ENCODE data around the gene RPRML.
"Not testable (repeated sequence)": the region's sequence is repeated elsewhere in the genome, so short reads cannot be mapped to it uniquely, and the experiment has no call there.

Gene RPRML

DNA sequence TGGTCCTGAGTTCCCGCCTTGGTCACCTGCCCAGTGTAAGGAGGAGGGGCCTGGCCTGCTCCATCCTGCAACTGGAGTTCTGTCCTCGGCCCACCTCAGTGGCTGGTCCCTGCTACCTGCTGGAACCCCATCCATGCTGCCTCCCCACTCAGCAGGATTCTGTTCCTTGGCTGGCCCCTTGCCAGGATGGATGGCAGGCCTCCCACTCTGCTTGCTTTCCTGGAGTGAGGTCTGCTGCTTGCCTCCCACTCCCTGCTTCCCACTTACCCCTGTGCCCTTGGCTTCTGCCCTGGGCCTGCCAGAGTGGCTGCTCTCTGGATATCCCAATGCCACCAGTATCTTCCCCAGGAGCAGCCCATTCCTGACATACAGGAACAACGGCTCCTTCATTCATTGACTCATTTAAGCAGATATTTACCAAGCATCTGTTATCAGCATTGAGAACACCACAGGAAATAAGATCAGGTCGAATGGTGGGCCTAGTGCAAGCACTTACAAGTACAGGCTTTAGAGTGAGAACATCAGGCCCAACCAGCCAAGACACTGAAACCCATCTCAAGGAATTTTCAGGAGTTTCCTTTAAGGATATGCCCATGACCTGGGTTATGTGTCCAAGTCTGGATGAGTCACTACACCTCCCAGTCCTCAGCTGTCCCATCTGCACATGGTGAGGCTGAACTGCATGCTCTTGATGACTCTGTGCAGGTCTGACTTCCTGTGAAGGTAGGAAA lies 17.0 kb upstream of the RPRML start:
- DNase-seq (ENCODE audit: low read depth) = no peak
- TF ChIP-seq, protein P1, sequence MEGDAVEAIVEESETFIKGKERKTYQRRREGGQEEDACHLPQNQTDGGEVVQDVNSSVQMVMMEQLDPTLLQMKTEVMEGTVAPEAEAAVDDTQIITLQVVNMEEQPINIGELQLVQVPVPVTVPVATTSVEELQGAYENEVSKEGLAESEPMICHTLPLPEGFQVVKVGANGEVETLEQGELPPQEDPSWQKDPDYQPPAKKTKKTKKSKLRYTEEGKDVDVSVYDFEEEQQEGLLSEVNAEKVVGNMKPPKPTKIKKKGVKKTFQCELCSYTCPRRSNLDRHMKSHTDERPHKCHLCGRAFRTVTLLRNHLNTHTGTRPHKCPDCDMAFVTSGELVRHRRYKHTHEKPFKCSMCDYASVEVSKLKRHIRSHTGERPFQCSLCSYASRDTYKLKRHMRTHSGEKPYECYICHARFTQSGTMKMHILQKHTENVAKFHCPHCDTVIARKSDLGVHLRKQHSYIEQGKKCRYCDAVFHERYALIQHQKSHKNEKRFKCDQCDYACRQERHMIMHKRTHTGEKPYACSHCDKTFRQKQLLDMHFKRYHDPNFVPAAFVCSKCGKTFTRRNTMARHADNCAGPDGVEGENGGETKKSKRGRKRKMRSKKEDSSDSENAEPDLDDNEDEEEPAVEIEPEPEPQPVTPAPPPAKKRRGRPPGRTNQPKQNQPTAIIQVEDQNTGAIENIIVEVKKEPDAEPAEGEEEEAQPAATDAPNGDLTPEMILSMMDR (IDR thresholded peaks at IDR 0.05; ENCODE audit: control insufficient read depth, extremely low read depth, insufficient read depth) = no peak

GRCh38 chr17:46994993-46995392 lies 15.9 kb upstream of the RPRML start:
- H3K4me3 ChIP-seq (ENCODE audit: low read depth, low read length) = no peak overlapping the region
- TF ChIP-seq, protein P1 (IDR thresholded peaks at IDR 0.05; ENCODE audit: control insufficient read depth, extremely low read depth, insufficient read depth) = no peak
- DNase-seq (ENCODE audit: low read depth) = no peak

More for the DNA sequence above, 17.0 kb upstream of the RPRML start:
- H3K4me3 ChIP-seq (ENCODE audit: low read depth, low read length) = no peak overlapping the region

GRCh38 chr17:46991617-46992016 lies 12.6 kb upstream of the RPRML start:
- DNase-seq (ENCODE audit: low read depth) = no peak
- TF ChIP-seq, protein P1 (IDR thresholded peaks at IDR 0.05; ENCODE audit: control insufficient read depth, extremely low read depth, insufficient read depth) = no peak
- no peak overlapping the region for H3K4me3 ChIP-seq (ENCODE audit: low read depth, low read length)

DNA sequence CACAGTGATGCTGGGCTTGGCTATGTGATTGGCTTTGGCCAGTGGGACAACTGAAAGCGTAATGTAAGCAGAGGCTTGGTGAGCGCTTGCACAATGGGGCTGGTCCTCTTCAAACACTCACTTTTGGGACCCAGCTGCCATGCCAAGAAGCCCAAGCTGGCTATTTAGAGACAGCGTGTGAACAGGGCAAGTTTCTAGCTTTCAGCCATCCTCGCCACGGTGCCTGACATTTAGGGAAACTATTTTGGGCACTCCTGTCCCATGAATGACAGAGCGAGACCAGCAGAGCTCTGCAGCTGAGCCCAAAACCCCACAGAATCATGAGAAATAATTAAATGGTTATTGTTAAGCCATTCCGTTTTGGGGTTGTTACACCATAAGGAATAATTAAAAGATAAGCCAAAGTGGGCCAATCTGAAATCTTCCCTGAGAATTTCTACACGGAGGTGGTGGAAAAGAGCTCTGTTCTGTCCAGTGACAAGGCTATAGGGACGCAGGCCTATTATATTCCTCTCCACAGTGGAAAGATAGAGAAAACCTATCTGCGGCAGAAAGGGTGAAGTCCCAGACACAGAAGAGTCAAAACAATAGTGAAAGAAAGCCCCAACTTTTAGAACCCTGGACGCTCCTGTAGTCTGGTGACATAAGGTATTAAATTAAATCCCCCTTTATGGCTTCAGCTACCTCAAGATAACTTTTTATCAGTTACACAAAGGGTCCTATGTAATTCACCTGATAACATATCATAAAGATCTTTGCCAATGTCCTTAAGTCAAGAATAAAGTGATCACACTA lies 10.8 kb upstream of the RPRML start:
- no peak overlapping the region for H3K4me3 ChIP-seq (ENCODE audit: low read depth, low read length)
- TF ChIP-seq, protein P1 (IDR thresholded peaks at IDR 0.05; ENCODE audit: control insufficient read depth, extremely low read depth, insufficient read depth) = no peak
- no peak for DNase-seq (ENCODE audit: low read depth)

- not testable (repeated sequence) for DNase-seq (ENCODE audit: low read depth); H3K4me3 ChIP-seq (ENCODE audit: low read depth, low read length)
These were observed 8.9 kb upstream of the RPRML start for GRCh38 chr17:46987927-46988326.

- H3K4me3 ChIP-seq (ENCODE audit: low read depth, low read length) = no peak overlapping the region
- DNase-seq (ENCODE audit: low read depth) = no peak
- TF ChIP-seq, protein P1 (IDR thresholded peaks at IDR 0.05; ENCODE audit: control insufficient read depth, extremely low read depth, insufficient read depth) = no peak
These were observed 7.3 kb upstream of the RPRML start for GRCh38 chr17:46986366-46986765.

GRCh38 chr17:46984892-46985291 lies 5.8 kb upstream of the RPRML start:
- TF ChIP-seq, protein P1 (IDR thresholded peaks at IDR 0.05; ENCODE audit: control insufficient read depth, extremely low read depth, insufficient read depth) = no peak
- DNase-seq (ENCODE audit: low read depth) = peak; percentile 79
- no peak overlapping the region for H3K4me3 ChIP-seq (ENCODE audit: low read depth, low read length)
